Psoas muscle (tissue), 8 donors: ENCODE data around the gene VPS39. TPM values are rescaled to one million over a fixed set of nuclear protein-coding genes. Genes with fewer than 3 reads are reported as not detected.

Experiments used
- ATAC-seq, 4 donors: fragments of 200-7000 bp; cut with Tn5 transposase; one replicate each; pipeline ENCODE4 v1.9.1; 2020; ENCODE audit warnings: moderate library complexity in 3 of 4, mild to moderate bottlenecking in 2 of 4
- DNase-seq, 2 donors: peaks; one replicate each; pipeline ENCODE4 v3.0.0-alpha.2; 2020
- H3K27ac ChIP-seq: fragments of 200-600 bp; one replicate; pipeline ENCODE4 v1.8.0; 2022
- H3K27me3 ChIP-seq, 3 donors: fragments of 200-600 bp in 1 of 3; one replicate each; pipeline versions ENCODE4 v1.6.1 to v1.8.0; 2013 to 2022; ENCODE audit warnings: low read length in 2 of 3, mild to moderate bottlenecking in 2 of 3, moderate library complexity in 1 of 3; ENCODE audit not compliant: insufficient read depth in 3 of 3
- H3K36me3 ChIP-seq, 2 donors: fragments of 200-600 bp in 1 of 2; one replicate each; pipeline versions ENCODE4 v1.6.1 to v1.8.0; 2013 to 2022; ENCODE audit warnings: low read depth in 1 of 2, mild to moderate bottlenecking in 1 of 2, moderate library complexity in 1 of 2; ENCODE audit not compliant: insufficient read depth in 1 of 2
- H3K4me1 ChIP-seq: fragments of 200-600 bp; one replicate; pipeline ENCODE4 v1.8.0; 2022
- H3K4me3 ChIP-seq: fragments of 200-600 bp; one replicate; pipeline ENCODE4 v1.8.0; 2022; ENCODE audit warnings: mild to moderate bottlenecking
- H3K9me3 ChIP-seq: fragments of 200-600 bp; one replicate; pipeline ENCODE4 v1.8.0; 2022
- WGBS, 3 donors: extraction: QIAGEN DNeasy Blood & Tissue Kit; methylation state at CpG; one replicate each; pipeline versions ENCODE4 v1.1.6 to v1.1.7; 2013; 5-methylcytosine and 5-hydroxymethylcytosine counted together
- intact Hi-C, 2 donors: fragments of 100-400 bp; cut with DNase I; formaldehyde crosslinking; loops; one replicate each; pipeline versions ENCODE4 v1.11.0 to v1.14.2; 2022
- polyA plus RNA-seq, 3 donors: library from polyadenylated mRNA; stranded (reverse); fragments of 200-250 nt; gene quantifications; one replicate each; pipeline ENCODE4 v1.2.3, GENCODE V29; 2013
- total RNA-seq, 4 donors: library from RNA; stranded (reverse); fragmentation: NEBNext Ultra II Directional in 2 of 4; extraction: Animal tissue kit (Norgen Biotek cat#: 25700) in 2 of 4; gene quantifications; one replicate each; pipeline versions ENCODE4 v1.2.1 to v1.2.4, GENCODE V29; 2021 to 2023
- TF ChIP-seq, protein P1 (sequence below): fragments of 200-600 bp; IDR thresholded peaks from one replicate; pipeline ENCODE4 v1.8.0; 2022; ENCODE audit warnings: antibody characterized with exemption
- donor health status: healthy with polysubstance abuse.
- donor health status: DM: no; HTN: no; CAD: no; lungs with moderate emphysema.
- donor health status: Bipolar disorder and iron deficiency.
- donor health status: healthy.
- donor health status: DM: yes; HTN: yes; CAD: no.
- donor health status: DM: no; HTN: no; CAD: no.
- donor health status: DM: no; HTN: no; CAD: no.
- donor health status: DM: yes; HTN: yes; CAD: no.

The VPS39 gene
- total and polyA plus RNA-seq, 7 donors, result 15.2 to 47.8 (median 43.3) TPM

GRCh38 chr15:42119446-42119760 lies 88.7 kb downstream of the VPS39 start:
- H3K36me3 ChIP-seq, result no peaks in the 10 kb centered on the region
- 53 to 65% (median 53%) methylated on average over 5 of the region's 5 CpGs for WGBS, 3 donors
- H3K9me3 ChIP-seq, result no peaks in the 10 kb centered on the region
- TF ChIP-seq, protein P1, sequence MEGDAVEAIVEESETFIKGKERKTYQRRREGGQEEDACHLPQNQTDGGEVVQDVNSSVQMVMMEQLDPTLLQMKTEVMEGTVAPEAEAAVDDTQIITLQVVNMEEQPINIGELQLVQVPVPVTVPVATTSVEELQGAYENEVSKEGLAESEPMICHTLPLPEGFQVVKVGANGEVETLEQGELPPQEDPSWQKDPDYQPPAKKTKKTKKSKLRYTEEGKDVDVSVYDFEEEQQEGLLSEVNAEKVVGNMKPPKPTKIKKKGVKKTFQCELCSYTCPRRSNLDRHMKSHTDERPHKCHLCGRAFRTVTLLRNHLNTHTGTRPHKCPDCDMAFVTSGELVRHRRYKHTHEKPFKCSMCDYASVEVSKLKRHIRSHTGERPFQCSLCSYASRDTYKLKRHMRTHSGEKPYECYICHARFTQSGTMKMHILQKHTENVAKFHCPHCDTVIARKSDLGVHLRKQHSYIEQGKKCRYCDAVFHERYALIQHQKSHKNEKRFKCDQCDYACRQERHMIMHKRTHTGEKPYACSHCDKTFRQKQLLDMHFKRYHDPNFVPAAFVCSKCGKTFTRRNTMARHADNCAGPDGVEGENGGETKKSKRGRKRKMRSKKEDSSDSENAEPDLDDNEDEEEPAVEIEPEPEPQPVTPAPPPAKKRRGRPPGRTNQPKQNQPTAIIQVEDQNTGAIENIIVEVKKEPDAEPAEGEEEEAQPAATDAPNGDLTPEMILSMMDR, result no peak
- ATAC-seq, result no peak
- no peaks in the 10 kb centered on the region for H3K4me1 ChIP-seq
- no peak overlapping the region for H3K27ac ChIP-seq
- H3K27me3 ChIP-seq, result no peaks in the 10 kb centered on the region
- no peak overlapping the region for H3K4me3 ChIP-seq
- intact Hi-C loops, result no loop called here
- DNase-seq, result no peak

DNA sequence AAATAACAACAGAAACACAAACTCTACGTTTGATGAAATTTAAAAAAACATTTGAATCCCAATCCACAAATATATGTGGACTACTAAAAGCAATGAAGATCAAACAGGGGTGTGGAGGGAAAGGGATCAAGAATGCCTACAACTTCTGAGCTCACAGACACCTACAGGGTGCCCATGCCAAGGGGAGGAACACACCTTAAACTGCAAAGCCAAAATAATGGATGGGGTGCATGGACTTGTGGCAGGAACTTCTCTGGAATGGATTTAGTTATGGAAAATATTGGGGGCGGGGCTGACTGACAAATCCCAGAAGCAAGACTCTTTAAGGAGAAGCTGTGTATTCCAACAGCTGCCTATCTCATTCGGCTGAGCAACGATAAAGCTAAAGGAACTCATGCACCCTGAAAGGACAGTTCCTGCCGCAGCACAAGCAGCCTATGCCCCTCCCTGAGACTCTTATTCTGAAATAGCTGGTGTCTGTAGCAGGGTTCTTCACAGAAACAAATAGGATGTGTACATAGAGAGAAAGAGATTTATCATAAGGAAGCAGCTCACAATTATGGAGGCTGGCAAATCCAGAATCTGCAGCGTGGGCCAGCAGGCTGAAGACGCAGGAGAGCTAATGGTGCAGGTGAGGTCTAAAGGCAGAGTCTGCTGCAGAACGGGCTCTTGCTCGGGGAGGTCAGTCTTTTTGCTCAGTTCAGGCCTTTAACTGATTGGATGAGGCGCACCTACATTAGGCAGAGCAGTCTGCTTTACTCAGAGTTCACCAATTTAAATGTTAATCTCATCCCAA lies 89.3 kb downstream of the VPS39 start:
- ATAC-seq, result no peak
- H3K9me3 ChIP-seq, result no peaks in the 10 kb centered on the region
- TF ChIP-seq, protein P1, result no peak
- H3K27ac ChIP-seq, result no peak overlapping the region
- H3K36me3 ChIP-seq, result no peaks in the 10 kb centered on the region
- no peaks in the 10 kb centered on the region for H3K4me1 ChIP-seq
- DNase-seq, result no peak
- 33 to 45% (median 37%) methylated on average over 10 of the region's 10 CpGs for WGBS, 3 donors
- no peak overlapping the region for H3K4me3 ChIP-seq
- intact Hi-C loops, result no loop called here
- H3K27me3 ChIP-seq, result no peaks in the 10 kb centered on the region

GRCh38 chr15:42111924-42112323 lies 96.2 kb downstream of the VPS39 start:
- Histone ChIP-seq H3K27ac (no peak overlapping the region), H3K36me3 (no peaks in the 10 kb centered on the region), H3K4me1 (no peaks in the 10 kb centered on the region), H3K9me3 (no peaks in the 10 kb centered on the region), H3K27me3 (peaks cover 0 to 3% (median 0%) of the 10 kb centered on the region in 3 donors), H3K4me3 (no peak overlapping the region)
- 63 to 69% (median 69%) methylated on average over 4 of the region's 4 CpGs for WGBS, 3 donors
- DNase-seq (no peak), ATAC-seq (no peak)
- TF ChIP-seq, protein P1, result no peak
- intact Hi-C loops, result no loop called here

DNA sequence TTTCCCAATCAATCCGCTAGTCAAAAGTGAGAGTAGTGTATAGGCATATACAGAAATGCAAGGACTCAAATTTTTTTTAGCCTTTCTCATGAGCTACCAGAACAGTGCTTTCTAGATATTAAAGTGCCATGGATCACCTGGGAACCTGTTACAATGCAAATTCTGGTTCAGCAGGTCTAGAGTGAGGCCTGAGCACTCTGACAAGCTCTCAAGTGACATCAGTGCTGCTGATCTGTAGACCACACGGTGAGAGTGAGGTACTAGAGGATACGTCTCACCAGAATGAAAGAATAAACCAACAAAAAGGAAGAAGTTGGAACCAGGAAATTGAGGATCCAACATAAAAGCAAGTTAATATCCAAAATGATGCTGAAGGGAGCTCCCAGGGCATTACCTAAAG lies 97.7 kb downstream of the VPS39 start:
- no peak for ATAC-seq
- Histone ChIP-seq H3K9me3 (no peaks in the 10 kb centered on the region), H3K27me3 (peaks cover 0 to 3% (median 0%) of the 10 kb centered on the region in 3 donors), H3K4me3 (no peak overlapping the region), H3K27ac (no peak overlapping the region), H3K4me1 (no peaks in the 10 kb centered on the region), H3K36me3 (no peaks in the 10 kb centered on the region)
- no peak for DNase-seq
- 67 to 74% (median 69%) methylated on average over 3 of the region's 3 CpGs for WGBS, 3 donors
- intact Hi-C loops, result no loop called here
- TF ChIP-seq, protein P1, result no peak

DNA sequence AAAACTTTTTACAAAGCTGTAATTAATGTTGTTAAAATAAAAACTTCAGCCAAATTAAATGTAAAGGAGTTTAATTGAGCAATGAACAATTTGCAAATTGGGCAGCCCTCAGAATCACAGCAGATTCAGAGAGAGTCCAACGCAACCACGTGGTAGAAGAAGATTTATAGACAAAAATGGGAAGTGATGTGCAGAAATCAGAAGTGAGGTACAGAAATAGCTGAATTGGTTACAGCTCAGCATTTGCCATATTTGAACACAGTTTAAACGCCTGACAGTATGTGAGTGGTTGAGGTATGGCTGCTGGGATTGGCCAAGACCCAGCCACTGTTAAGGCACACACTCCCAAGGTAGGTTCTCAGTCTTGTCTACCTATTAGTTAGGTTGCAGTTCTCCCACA lies 99.3 kb downstream of the VPS39 start:
- Histone ChIP-seq H3K9me3 (no peaks in the 10 kb centered on the region), H3K4me3 (no peak overlapping the region), H3K36me3 (no peaks in the 10 kb centered on the region), H3K4me1 (no peaks in the 10 kb centered on the region), H3K27me3 (peaks cover 0 to 3% (median 0%) of the 10 kb centered on the region in 3 donors), H3K27ac (no peak overlapping the region)
- no peak for ATAC-seq
- intact Hi-C loops, result no loop called here
- DNase-seq, result no peak
- 70 to 76% (median 74%) methylated on average over 3 of the region's 3 CpGs for WGBS, 3 donors
- TF ChIP-seq, protein P1, result no peak
